HCT116 (cell line): ENCODE measurements around the gene WAPL. TPM values are rescaled to one million over a fixed set of nuclear protein-coding genes. Genes with fewer than 3 reads are reported as not detected.

Experiments
- ATAC-seq: fragments of 200-7000 bp; cut with Tn5 transposase; 2 replicates; pipeline ENCODE4 v1.9.1; 2020; ENCODE audit warnings: mild to moderate bottlenecking, moderate library complexity
- BruUV-seq: library from RNA; stranded (reverse); fragments of 400-500 nt; replicated peaks from 2 replicates; lab custom pipeline; 2021; lab: Mats Ljungman, UMichigan
- CTCF ChIA-PET: fragments of 300-600 bp; sonication (Branson Sonifier 250); formaldehyde crosslinking; loops from one replicate; lab custom pipeline; 2021; ENCODE audit warnings: antibody characterized with exemption; lab: Charles Lee
- POLR2A ChIA-PET: fragments of 300-600, 350-600 bp; sonication (Branson Sonifier 250); formaldehyde crosslinking; loops from one replicate; lab custom pipeline; 2021; ENCODE audit warnings: antibody characterized with exemption; lab: Charles Lee
- RAD21 ChIA-PET, 2 experiments: fragments of 300-600 bp; sonication (Branson Sonifier 250); formaldehyde crosslinking; loops; one replicate each; lab custom pipeline; 2023; ENCODE audit warnings: low total read pairs in 2 of 2; ENCODE audit not compliant: uncharacterized antibody in 2 of 2, unreplicated experiment in 2 of 2, low non-redundant PET in 1 of 2; lab: Charles Lee
- DNase-seq: peaks from one replicate; pipeline ENCODE4 v3.0.0-alpha.2; 2010; ENCODE audit warnings: low read depth, low spot score
- H2AFZ ChIP-seq: fragments of 200-600 bp; shearing (Covaris generic), sonication (generic); 2 replicates; pipeline ENCODE4 v1.6.1; 2017; ENCODE audit warnings: low read depth, mixed run types, mixed read lengths, antibody characterized with exemption, low read length; ENCODE audit not compliant: poor library complexity, severe bottlenecking
- H3K27ac ChIP-seq: 2 replicates; pipeline ENCODE4 v1.5.1; 2012; ENCODE audit warnings: low read depth, low read length
- H3K27me3 ChIP-seq: fragments of 200-600 bp; sonication (generic); 2 replicates; pipeline ENCODE4 v1.6.1; 2016; ENCODE audit warnings: mixed run types, low read length, mixed read lengths; ENCODE audit not compliant: insufficient read depth
- H3K36me3 ChIP-seq, 2 experiments: fragments of 200-500 bp in 1 of 2; fragments of 200-600 bp in 1 of 2; sonication (Bioruptor generic) in 1 of 2; sonication (generic) in 1 of 2; 2 replicates each; pipeline versions ENCODE4 v1.5.1 to v1.6.1; 2014 to 2016; ENCODE audit warnings: low read length in 2 of 2, inconsistent platforms in 1 of 2, mixed read lengths in 1 of 2, mixed run types in 1 of 2; ENCODE audit not compliant: insufficient read depth in 2 of 2, control insufficient read depth in 1 of 2
- H3K4me1 ChIP-seq, 2 experiments: fragments of 200-600 bp in 1 of 2; sonication (generic) in 1 of 2; 2 replicates each; pipeline versions ENCODE4 v1.5.1 to v1.6.1; 2012 to 2017; ENCODE audit warnings: low read length in 2 of 2, inconsistent platforms in 1 of 2, mild to moderate bottlenecking in 1 of 2, mixed read lengths in 1 of 2, mixed run types in 1 of 2, moderate library complexity in 1 of 2; ENCODE audit not compliant: insufficient read depth in 2 of 2, control insufficient read depth in 1 of 2
- H3K4me2 ChIP-seq: fragments of 200-600 bp; sonication (generic); 2 replicates; pipeline ENCODE4 v1.6.1; 2017; ENCODE audit warnings: mixed run types, low read length, mixed read lengths
- H3K4me3 ChIP-seq, 2 experiments: fragments of 200-600 bp in 1 of 2; sonication (generic) in 1 of 2; replicated peaks in 1 of 2; 2 replicates each; pipeline ENCODE4 v1.5.1; 2011 to 2016; ENCODE audit warnings: low read length in 2 of 2, control low read depth in 1 of 2, low read depth in 1 of 2, mild to moderate bottlenecking in 1 of 2, mixed read lengths in 1 of 2, mixed run types in 1 of 2
- H3K79me2 ChIP-seq: fragments of 200-600 bp; sonication (generic); 2 replicates; pipeline ENCODE4 v1.6.1; 2017; ENCODE audit warnings: mild to moderate bottlenecking, mixed run types, low read length, moderate library complexity, mixed read lengths; ENCODE audit not compliant: insufficient read depth
- H3K9ac ChIP-seq: fragments of 200-600 bp; sonication (generic); 2 replicates; pipeline ENCODE4 v1.6.1; 2016; ENCODE audit warnings: low read length, mixed read lengths
- H3K9me2 ChIP-seq: fragments of 200-600 bp; sonication (generic), shearing (Covaris generic); 2 replicates; pipeline ENCODE4 v1.6.1; 2017; ENCODE audit warnings: mixed run types, mild to moderate bottlenecking, moderate library complexity; ENCODE audit not compliant: insufficient read depth
- H3K9me3 ChIP-seq, 2 experiments: fragments of 200-500 bp in 1 of 2; fragments of 200-600 bp in 1 of 2; sonication (Bioruptor generic) in 1 of 2; sonication (generic) in 1 of 2; 2 replicates each; pipeline ENCODE4 v1.6.1; 2014 to 2017; ENCODE audit warnings: low read length in 2 of 2, mixed read lengths in 2 of 2, inconsistent platforms in 1 of 2, low read depth in 1 of 2, mild to moderate bottlenecking in 1 of 2, mixed run types in 1 of 2, moderate library complexity in 1 of 2; ENCODE audit not compliant: control insufficient read depth in 1 of 2, insufficient read depth in 1 of 2
- H4K20me1 ChIP-seq: fragments of 200-600 bp; sonication (generic), shearing (Covaris generic); 2 replicates; pipeline ENCODE4 v1.6.1; 2017; ENCODE audit warnings: mixed run types, mild to moderate bottlenecking, moderate library complexity; ENCODE audit not compliant: insufficient read depth
- CBX3 ChIP-seq: IDR thresholded peaks from 2 replicates; pipeline ENCODE4 v1.6.1; 2012; ENCODE audit warnings: low read depth
- EGR1 ChIP-seq: IDR thresholded peaks from 2 replicates; pipeline ENCODE4 v1.6.1; 2012; ENCODE audit warnings: low read depth
- ELF1 ChIP-seq: IDR thresholded peaks from 2 replicates; pipeline ENCODE4 v1.6.1; 2012; ENCODE audit warnings: low read depth, borderline replicate concordance
- EZH2 ChIP-seq: fragments of 200-600 bp; sonication (generic); IDR thresholded peaks from 2 replicates; pipeline ENCODE4 v1.6.1; 2017; ENCODE audit warnings: antibody characterized with exemption, mixed run types
- EZH2phosphoT487 ChIP-seq: fragments of 200-600 bp; IDR thresholded peaks from 2 replicates; pipeline ENCODE4 v1.6.1; 2018; ENCODE audit warnings: antibody characterized with exemption, borderline replicate concordance
- FOSL1 ChIP-seq: IDR thresholded peaks from 2 replicates; pipeline ENCODE4 v1.6.1; 2012; ENCODE audit warnings: low read depth
- JUND ChIP-seq: IDR thresholded peaks from 2 replicates; pipeline ENCODE4 v1.6.1; 2012
- MAX ChIP-seq: IDR thresholded peaks from 2 replicates; pipeline ENCODE4 v1.6.1; 2012
- POLR2A ChIP-seq: IDR thresholded peaks from 2 replicates; pipeline ENCODE4 v1.7.0; 2011; ENCODE audit warnings: borderline replicate concordance; ENCODE audit not compliant: insufficient read depth, insufficient read length; ENCODE audit errors: extremely low read depth
- POLR2AphosphoS5 ChIP-seq: IDR thresholded peaks from 2 replicates; pipeline ENCODE4 v1.6.1; 2011; ENCODE audit warnings: mild to moderate bottlenecking, low read depth, low read length, moderate library complexity
- RAD21 ChIP-seq: IDR thresholded peaks from 2 replicates; pipeline ENCODE4 v1.6.1; 2012; ENCODE audit warnings: low read depth, mild to moderate bottlenecking
- SRF ChIP-seq: IDR thresholded peaks from 2 replicates; pipeline ENCODE4 v1.6.1; 2012; ENCODE audit warnings: low read depth
- TCF7L2 ChIP-seq: IDR thresholded peaks from 2 replicates; pipeline ENCODE4 v1.7.0; 2011; ENCODE audit warnings: borderline replicate concordance, inconsistent platforms; ENCODE audit not compliant: insufficient read depth, insufficient read length; ENCODE audit errors: extremely low read depth
- YY1 ChIP-seq: IDR thresholded peaks from 2 replicates; pipeline ENCODE4 v1.6.1; 2011; ENCODE audit warnings: low read length, low read depth, moderate library complexity, mild to moderate bottlenecking; ENCODE audit not compliant: insufficient replicate concordance; ENCODE audit errors: extremely low read depth
- ZFX ChIP-seq: fragments of 450-650 bp; IDR thresholded peaks from 2 replicates; pipeline ENCODE4 v1.6.1; 2017
- intact Hi-C: fragments of 100-400 bp; cut with micrococcal nuclease; formaldehyde crosslinking; loops from 2 replicates; pipeline ENCODE4 v1.10.0; 2022
- total RNA-seq: library from RNA; stranded (reverse); gene quantifications from one replicate; pipeline ENCODE4 v1.2.1, GENCODE V29; 2021; ENCODE audit not compliant: unreplicated experiment
- TF ChIP-seq, protein P1 (sequence below): IDR thresholded peaks from 2 replicates; pipeline ENCODE4 v1.6.1; 2011; ENCODE audit warnings: mild to moderate bottlenecking, low read length, moderate library complexity; ENCODE audit not compliant: insufficient replicate concordance; ENCODE audit errors: extremely low read depth
- TF ChIP-seq, protein P2 (sequence below): IDR thresholded peaks from 2 replicates; pipeline ENCODE4 v1.6.1; 2012
- TF ChIP-seq, protein P3 (sequence below): IDR thresholded peaks from 2 replicates; pipeline ENCODE4 v1.6.1; 2012; ENCODE audit warnings: low read depth

WAPL gene
- total RNA-seq, 1 experiment from 2014 or later: 37.5 TPM

GRCh38 chr10:86393362-86393761, 128.2 kb downstream of the WAPL start:
- H3K9ac ChIP-seq: no peak overlapping the region
- no peak overlapping the region for H2AFZ ChIP-seq
- DNase-seq: no peak
- H3K9me3 ChIP-seq: no peaks in the 10 kb centered on the region
- H3K27me3 ChIP-seq: no peaks in the 10 kb centered on the region
- H3K9me2 ChIP-seq: no peaks in the 10 kb centered on the region
- ChIA-PET CTCF (no interaction called here), RAD21 (no interaction called here), POLR2A (no interaction called here)
- H3K36me3 ChIP-seq: no peaks in the 10 kb centered on the region
- intact Hi-C loops: no loop called here
- peak; percentile 17; the same call in 1 of the 2 replicates for ATAC-seq
- BruUV-seq: no TSS peak
- no peak overlapping the region for H3K4me2 ChIP-seq
- H3K4me1 ChIP-seq: no peaks in the 10 kb centered on the region
- H4K20me1 ChIP-seq: no peaks in the 10 kb centered on the region
- no peak overlapping the region for H3K4me3 ChIP-seq
- H3K79me2 ChIP-seq: no peaks in the 10 kb centered on the region
- no peak overlapping the region for H3K27ac ChIP-seq
- no peak for TF ChIP-seq EGR1
- TF ChIP-seq CBX3: no peak
- no peak for TF ChIP-seq YY1
- no peak for TF ChIP-seq TCF7L2
- TF ChIP-seq, all 23 proteins: peak for 0

DNA sequence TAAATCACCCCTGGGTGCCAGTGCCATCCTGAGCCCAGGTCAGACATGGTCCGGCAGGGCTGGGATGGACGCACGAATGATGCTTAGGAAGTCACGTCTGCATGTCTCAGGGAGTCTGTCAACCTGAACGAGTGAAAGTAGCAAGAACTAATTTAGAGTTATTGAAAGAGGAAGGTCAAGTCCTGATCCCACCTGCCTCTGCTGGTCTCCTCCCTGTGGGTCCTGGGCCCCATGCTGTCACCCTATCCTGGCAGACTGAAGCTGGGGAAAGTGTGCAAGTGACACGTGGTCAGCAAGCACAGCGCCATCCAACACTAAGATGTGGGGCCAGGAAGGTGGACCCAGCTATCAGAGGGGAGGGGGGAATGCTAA, 128.9 kb downstream of the WAPL start:
- Histone ChIP-seq H3K4me1 (no peaks in the 10 kb centered on the region), H3K36me3 (no peaks in the 10 kb centered on the region), H3K79me2 (no peaks in the 10 kb centered on the region), H3K9ac (no peak overlapping the region), H3K9me3 (no peaks in the 10 kb centered on the region), H4K20me1 (no peaks in the 10 kb centered on the region), H3K4me2 (no peak overlapping the region), H3K27ac (no peak overlapping the region), H3K9me2 (no peaks in the 10 kb centered on the region), H2AFZ (no peak overlapping the region), H3K4me3 (no peak overlapping the region), H3K27me3 (no peaks in the 10 kb centered on the region)
- POLR2A ChIA-PET: no interaction called here
- no peak for DNase-seq
- RAD21 ChIA-PET: no interaction called here
- no peak for ATAC-seq
- intact Hi-C loops: no loop called here
- CTCF ChIA-PET: no interaction called here
- BruUV-seq: no TSS peak
- no peak for TF ChIP-seq TCF7L2
- no peak for TF ChIP-seq POLR2A
- TF ChIP-seq SRF: no peak
- TF ChIP-seq, protein P1, sequence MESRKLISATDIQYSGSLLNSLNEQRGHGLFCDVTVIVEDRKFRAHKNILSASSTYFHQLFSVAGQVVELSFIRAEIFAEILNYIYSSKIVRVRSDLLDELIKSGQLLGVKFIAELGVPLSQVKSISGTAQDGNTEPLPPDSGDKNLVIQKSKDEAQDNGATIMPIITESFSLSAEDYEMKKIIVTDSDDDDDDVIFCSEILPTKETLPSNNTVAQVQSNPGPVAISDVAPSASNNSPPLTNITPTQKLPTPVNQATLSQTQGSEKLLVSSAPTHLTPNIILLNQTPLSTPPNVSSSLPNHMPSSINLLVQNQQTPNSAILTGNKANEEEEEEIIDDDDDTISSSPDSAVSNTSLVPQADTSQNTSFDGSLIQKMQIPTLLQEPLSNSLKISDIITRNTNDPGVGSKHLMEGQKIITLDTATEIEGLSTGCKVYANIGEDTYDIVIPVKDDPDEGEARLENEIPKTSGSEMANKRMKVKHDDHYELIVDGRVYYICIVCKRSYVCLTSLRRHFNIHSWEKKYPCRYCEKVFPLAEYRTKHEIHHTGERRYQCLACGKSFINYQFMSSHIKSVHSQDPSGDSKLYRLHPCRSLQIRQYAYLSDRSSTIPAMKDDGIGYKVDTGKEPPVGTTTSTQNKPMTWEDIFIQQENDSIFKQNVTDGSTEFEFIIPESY: no peak
- TF ChIP-seq ZFX: no peak
- no peak for TF ChIP-seq EZH2
- TF ChIP-seq, protein P2, sequence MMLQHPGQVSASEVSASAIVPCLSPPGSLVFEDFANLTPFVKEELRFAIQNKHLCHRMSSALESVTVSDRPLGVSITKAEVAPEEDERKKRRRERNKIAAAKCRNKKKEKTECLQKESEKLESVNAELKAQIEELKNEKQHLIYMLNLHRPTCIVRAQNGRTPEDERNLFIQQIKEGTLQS: no peak
- no peak for TF ChIP-seq ELF1
- no peak for TF ChIP-seq JUND
- no peak for TF ChIP-seq FOSL1
- TF ChIP-seq POLR2AphosphoS5: no peak
- TF ChIP-seq EZH2phosphoT487: no peak
- TF ChIP-seq MAX: no peak
- TF ChIP-seq, protein P3, sequence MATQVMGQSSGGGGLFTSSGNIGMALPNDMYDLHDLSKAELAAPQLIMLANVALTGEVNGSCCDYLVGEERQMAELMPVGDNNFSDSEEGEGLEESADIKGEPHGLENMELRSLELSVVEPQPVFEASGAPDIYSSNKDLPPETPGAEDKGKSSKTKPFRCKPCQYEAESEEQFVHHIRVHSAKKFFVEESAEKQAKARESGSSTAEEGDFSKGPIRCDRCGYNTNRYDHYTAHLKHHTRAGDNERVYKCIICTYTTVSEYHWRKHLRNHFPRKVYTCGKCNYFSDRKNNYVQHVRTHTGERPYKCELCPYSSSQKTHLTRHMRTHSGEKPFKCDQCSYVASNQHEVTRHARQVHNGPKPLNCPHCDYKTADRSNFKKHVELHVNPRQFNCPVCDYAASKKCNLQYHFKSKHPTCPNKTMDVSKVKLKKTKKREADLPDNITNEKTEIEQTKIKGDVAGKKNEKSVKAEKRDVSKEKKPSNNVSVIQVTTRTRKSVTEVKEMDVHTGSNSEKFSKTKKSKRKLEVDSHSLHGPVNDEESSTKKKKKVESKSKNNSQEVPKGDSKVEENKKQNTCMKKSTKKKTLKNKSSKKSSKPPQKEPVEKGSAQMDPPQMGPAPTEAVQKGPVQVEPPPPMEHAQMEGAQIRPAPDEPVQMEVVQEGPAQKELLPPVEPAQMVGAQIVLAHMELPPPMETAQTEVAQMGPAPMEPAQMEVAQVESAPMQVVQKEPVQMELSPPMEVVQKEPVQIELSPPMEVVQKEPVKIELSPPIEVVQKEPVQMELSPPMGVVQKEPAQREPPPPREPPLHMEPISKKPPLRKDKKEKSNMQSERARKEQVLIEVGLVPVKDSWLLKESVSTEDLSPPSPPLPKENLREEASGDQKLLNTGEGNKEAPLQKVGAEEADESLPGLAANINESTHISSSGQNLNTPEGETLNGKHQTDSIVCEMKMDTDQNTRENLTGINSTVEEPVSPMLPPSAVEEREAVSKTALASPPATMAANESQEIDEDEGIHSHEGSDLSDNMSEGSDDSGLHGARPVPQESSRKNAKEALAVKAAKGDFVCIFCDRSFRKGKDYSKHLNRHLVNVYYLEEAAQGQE: no peak
- TF ChIP-seq RAD21: no peak
